A673 (cell line): Measurements from ENCODE around the gene LSM4. TPM values are rescaled to one million over a fixed set of nuclear protein-coding genes. Genes with fewer than 3 reads are reported as not detected.

ENCODE experiments used
- BruUV-seq: library from RNA; stranded (reverse); fragments of 400-500 nt; replicated peaks from 2 replicates; lab custom pipeline; 2021; lab: Mats Ljungman, UMichigan
- CTCF ChIA-PET: fragments of 300-600 bp; sonication (Branson Sonifier 250); formaldehyde crosslinking; loops from one replicate; lab custom pipeline; 2022; ENCODE audit warnings: antibody characterized with exemption; lab: Charles Lee
- POLR2A ChIA-PET: fragments of 300-600 bp; sonication (Branson Sonifier 250); formaldehyde crosslinking; loops from one replicate; lab custom pipeline; 2022; ENCODE audit warnings: antibody characterized with exemption; ENCODE audit not compliant: low non-redundant PET; lab: Charles Lee
- DNase-seq: peaks from one replicate; pipeline ENCODE4 v3.0.0-alpha.2; 2015; ENCODE audit warnings: low spot score
- H3K27ac ChIP-seq: fragments of 200-600 bp; sonication (generic); 2 replicates; pipeline ENCODE4 v1.5.1; 2016; ENCODE audit warnings: mixed run types, low read depth, mild to moderate bottlenecking, mixed read lengths, antibody characterized with exemption, low read length; ENCODE audit not compliant: poor library complexity, severe bottlenecking
- H3K27me3 ChIP-seq: fragments of 200-600 bp; sonication (generic); replicated peaks from 2 replicates; pipeline ENCODE4 v1.6.1; 2017; ENCODE audit warnings: mixed run types, low read depth, mild to moderate bottlenecking, mixed read lengths, antibody characterized with exemption, low read length; ENCODE audit not compliant: insufficient read depth, poor library complexity
- H3K36me3 ChIP-seq: fragments of 200-600 bp; sonication (generic); 2 replicates; pipeline ENCODE4 v1.6.1; 2016; ENCODE audit warnings: mixed run types, mild to moderate bottlenecking, mixed read lengths, antibody characterized with exemption, low read length; ENCODE audit not compliant: insufficient read depth, poor library complexity, severe bottlenecking
- H3K4me1 ChIP-seq: fragments of 200-600 bp; sonication (generic); 2 replicates; pipeline ENCODE4 v1.6.1; 2017; ENCODE audit warnings: mixed run types, mild to moderate bottlenecking, mixed read lengths, antibody characterized with exemption, low read length; ENCODE audit not compliant: insufficient read depth, poor library complexity, severe bottlenecking
- H3K4me3 ChIP-seq: fragments of 200-600 bp; sonication (generic); 2 replicates; pipeline ENCODE4 v1.5.1; 2016; ENCODE audit warnings: low read depth, mixed run types, mild to moderate bottlenecking, mixed read lengths, low read length; ENCODE audit not compliant: poor library complexity, severe bottlenecking
- H3K9me3 ChIP-seq: fragments of 200-600 bp; sonication (generic); 2 replicates; pipeline ENCODE4 v1.6.1; 2016; ENCODE audit warnings: mixed run types, low read depth, mild to moderate bottlenecking, mixed read lengths, antibody characterized with exemption, low read length; ENCODE audit not compliant: poor library complexity, severe bottlenecking
- CTCF ChIP-seq: fragments of 300-800, 200-600 bp; sonication (generic); conservative IDR thresholded peaks from 2 replicates; pipeline ENCODE4 v1.5.1; 2017; ENCODE audit warnings: low read depth, mild to moderate bottlenecking, antibody characterized with exemption, low read length, moderate library complexity, mixed read lengths
- EZH2 ChIP-seq: fragments of 200-600 bp; sonication (generic); IDR thresholded peaks from 2 replicates; pipeline ENCODE4 v1.6.1; 2017; ENCODE audit warnings: borderline replicate concordance, low read depth, mild to moderate bottlenecking, mixed read lengths, antibody characterized with exemption, low read length; ENCODE audit not compliant: poor library complexity, severe bottlenecking
- intact Hi-C: fragments of 100-400 bp; cut with micrococcal nuclease; formaldehyde crosslinking; loops from one replicate; pipeline ENCODE4 v1.10.0; 2022; ENCODE audit not compliant: unreplicated experiment
- total RNA-seq: library from RNA; stranded (reverse); gene quantifications from 2 replicates; pipeline ENCODE4 v1.2.3, GENCODE V29; 2021

Gene LSM4
- total RNA-seq, 1 experiment from 2014 or later, result 252 TPM

- no peak for TF ChIP-seq EZH2
- TF ChIP-seq CTCF, result no peak
- H3K4me3 ChIP-seq, result no peak overlapping the region
- H3K9me3 ChIP-seq, result no peaks in the 10 kb centered on the region
- intact Hi-C loops, result no loop called here
- peaks cover 2% of the 10 kb centered on the region for H3K4me1 ChIP-seq
- no peak overlapping the region for H3K27ac ChIP-seq
- no peak for DNase-seq
- POLR2A ChIA-PET, result no interaction called here
- BruUV-seq, result no TSS peak
- H3K27me3 ChIP-seq, result no peaks in the 10 kb centered on the region
- CTCF ChIA-PET, result no interaction called here
- peaks cover 51% of the 10 kb centered on the region for H3K36me3 ChIP-seq
These were observed 12.6 kb downstream of the LSM4 start for GRCh38 chr19:18310118-18310909.

- ChIA-PET POLR2A (no interaction called here), CTCF (no interaction called here)
- DNase-seq, result no peak
- TF ChIP-seq CTCF (no peak), EZH2 (no peak)
- peaks cover 47% of the 10 kb centered on the region for H3K36me3 ChIP-seq
- no peak overlapping the region for H3K4me3 ChIP-seq
- no peaks in the 10 kb centered on the region for H3K9me3 ChIP-seq
- H3K27ac ChIP-seq, result no peak overlapping the region
- BruUV-seq, result no TSS peak
- peaks cover 9% of the 10 kb centered on the region for H3K4me1 ChIP-seq
- intact Hi-C loops, result no loop called here
- no peaks in the 10 kb centered on the region for H3K27me3 ChIP-seq
These were observed 13.3 kb downstream of the LSM4 start for GRCh38 chr19:18309525-18310064.

GRCh38 chr19:18308948-18309325, 13.9 kb downstream of the LSM4 start:
- Histone ChIP-seq H3K27ac (no peak overlapping the region), H3K4me3 (no peak overlapping the region), H3K36me3 (peaks cover 41% of the 10 kb centered on the region), H3K27me3 (no peaks in the 10 kb centered on the region), H3K4me1 (peaks cover 16% of the 10 kb centered on the region), H3K9me3 (no peaks in the 10 kb centered on the region)
- intact Hi-C loops, result no loop called here
- no peak for DNase-seq
- BruUV-seq, result no TSS peak
- no peak for TF ChIP-seq CTCF
- no peak for TF ChIP-seq EZH2
- POLR2A ChIA-PET, result no interaction called here
- CTCF ChIA-PET, result no interaction called here
